IMR-90 (cell line): ENCODE measurements around the gene COL13A1. TPM values are rescaled to one million over a fixed set of nuclear protein-coding genes. Genes with fewer than 3 reads are reported as not detected.

Experiments
- ATAC-seq: fragments of 200-7000 bp; cut with Tn5 transposase; 2 replicates; pipeline ENCODE4 v1.9.1; 2020; ENCODE audit warnings: low read depth, mild to moderate bottlenecking, moderate library complexity
- BruUV-seq: library from RNA; stranded (reverse); fragments of 400-500 nt; replicated peaks from 2 replicates; lab custom pipeline; 2021; lab: Mats Ljungman, UMichigan
- CTCF ChIA-PET: fragments of 300-600 bp; formaldehyde crosslinking; extraction: SDS; loops from one replicate; lab custom pipeline; 2021; ENCODE audit warnings: antibody characterized with exemption; lab: Yijun Ruan, JAX
- POLR2A ChIA-PET: fragments of 300-600 bp; sonication (Branson Sonifier 250); formaldehyde crosslinking; loops from one replicate; lab custom pipeline; 2022; ENCODE audit warnings: antibody characterized with exemption; ENCODE audit not compliant: unreplicated experiment; lab: Charles Lee
- DNase-seq: peaks from one replicate; pipeline ENCODE4 v3.0.0; 2013
- H2AFZ ChIP-seq: replicated peaks from 2 replicates; pipeline ENCODE3; 2013; ENCODE audit warnings: low read length, mild to moderate bottlenecking; ENCODE audit not compliant: poor library complexity
- H2AK5ac ChIP-seq: 2 replicates; pipeline ENCODE4 v1.6.1; 2013; ENCODE audit warnings: low read depth, low read length, inconsistent platforms
- H2AK9ac ChIP-seq: replicated peaks from 2 replicates; pipeline ENCODE3; 2013; ENCODE audit warnings: mild to moderate bottlenecking, low read depth, low read length, moderate library complexity; ENCODE audit not compliant: poor library complexity
- H2BK120ac ChIP-seq: 2 replicates; pipeline ENCODE4 v1.6.1; 2013; ENCODE audit warnings: low read depth, low read length, inconsistent platforms
- H2BK15ac ChIP-seq: 3 replicates; pipeline ENCODE4 v1.6.1; 2013; ENCODE audit warnings: low read depth, low read length, inconsistent platforms
- H2BK20ac ChIP-seq: 2 replicates; pipeline ENCODE4 v1.6.1; 2013; ENCODE audit warnings: low read depth, mild to moderate bottlenecking, inconsistent platforms, low read length, moderate library complexity
- H2BK5ac ChIP-seq: 2 replicates; pipeline ENCODE4 v1.6.1; 2013; ENCODE audit warnings: mild to moderate bottlenecking, low read depth, low read length, inconsistent platforms; ENCODE audit not compliant: poor library complexity, severe bottlenecking
- H3K14ac ChIP-seq: replicated peaks from 2 replicates; pipeline ENCODE4 v1.6.1; 2013; ENCODE audit warnings: low read depth, low read length, inconsistent platforms
- H3K18ac ChIP-seq: 2 replicates; pipeline ENCODE4 v1.6.1; 2013; ENCODE audit warnings: low read depth, low read length, control low read depth
- H3K23ac ChIP-seq: 2 replicates; pipeline ENCODE4 v1.6.1; 2013; ENCODE audit warnings: low read depth, low read length, inconsistent platforms
- H3K27ac ChIP-seq: 2 replicates; pipeline ENCODE4 v1.5.1; 2013; ENCODE audit warnings: mild to moderate bottlenecking, control low read depth, low read length; ENCODE audit not compliant: insufficient read depth
- H3K27me3 ChIP-seq: 2 replicates; pipeline ENCODE4 v1.6.1; 2013; ENCODE audit warnings: low read length; ENCODE audit not compliant: control insufficient read depth, insufficient read depth
- H3K36me3 ChIP-seq: 2 replicates; pipeline ENCODE4 v1.6.1; 2013; ENCODE audit warnings: low read length, mixed read lengths; ENCODE audit not compliant: control insufficient read depth, insufficient read depth
- H3K4ac ChIP-seq: 2 replicates; pipeline ENCODE4 v1.6.1; 2013; ENCODE audit warnings: low read depth, low read length, inconsistent platforms
- H3K4me1 ChIP-seq: 2 replicates; pipeline ENCODE4 v1.6.1; 2013; ENCODE audit warnings: low read length, mixed read lengths; ENCODE audit not compliant: control insufficient read depth, insufficient read depth
- H3K4me2 ChIP-seq: 2 replicates; pipeline ENCODE4 v1.6.1; 2013; ENCODE audit warnings: low read depth, mild to moderate bottlenecking, control low read depth, low read length, moderate library complexity
- H3K4me3 ChIP-seq: 2 replicates; pipeline ENCODE4 v1.5.1; 2013; ENCODE audit warnings: low read depth, mild to moderate bottlenecking, control low read depth, low read length, moderate library complexity; ENCODE audit not compliant: insufficient read depth
- H3K56ac ChIP-seq: 2 replicates; pipeline ENCODE4 v1.6.1; 2013; ENCODE audit warnings: low read length, inconsistent platforms; ENCODE audit not compliant: insufficient read depth; ENCODE audit errors: extremely low read depth
- H3K79me1 ChIP-seq, 2 experiments: 2 replicates each; pipeline ENCODE4 v1.6.1; 2013; ENCODE audit warnings: low read length in 2 of 2, inconsistent platforms in 1 of 2, low read depth in 1 of 2
- H3K9ac ChIP-seq: 2 replicates; pipeline ENCODE4 v1.6.1; 2013; ENCODE audit warnings: low read depth, low read length, control low read depth
- H3K9me1 ChIP-seq: 2 replicates; pipeline ENCODE4 v1.6.1; 2013; ENCODE audit warnings: low read length, inconsistent platforms; ENCODE audit not compliant: insufficient read depth
- H3K9me3 ChIP-seq: 2 replicates; pipeline ENCODE4 v1.6.1; 2013; ENCODE audit warnings: low read length; ENCODE audit not compliant: control insufficient read depth, insufficient read depth
- H4K20me1 ChIP-seq: 2 replicates; pipeline ENCODE4 v1.6.1; 2013; ENCODE audit warnings: low read length, inconsistent platforms; ENCODE audit not compliant: insufficient read depth
- H4K5ac ChIP-seq: 2 replicates; pipeline ENCODE4 v1.6.1; 2013; ENCODE audit warnings: mild to moderate bottlenecking, low read depth, low read length, control low read depth
- H4K8ac ChIP-seq, 2 experiments: 2 replicates each; pipeline ENCODE4 v1.6.1; 2013; ENCODE audit warnings: low read depth in 2 of 2, low read length in 2 of 2, control low read depth in 1 of 2, inconsistent platforms in 1 of 2
- H4K91ac ChIP-seq: 2 replicates; pipeline ENCODE4 v1.6.1; 2013; ENCODE audit warnings: low read depth, low read length, inconsistent platforms; ENCODE audit not compliant: insufficient read depth
- BHLHE40 ChIP-seq: fragments of 150-350 bp; IDR thresholded peaks from 2 replicates; pipeline ENCODE4 v1.6.1; 2016; ENCODE audit warnings: mild to moderate bottlenecking, low read depth, low read length
- CEBPB ChIP-seq: IDR thresholded peaks from 2 replicates; pipeline ENCODE4 v1.6.1; 2012; ENCODE audit warnings: low read depth, low read length, improper control_type of control experiment
- CHD1 ChIP-seq: IDR thresholded peaks from 2 replicates; pipeline ENCODE4 v1.6.1; 2012; ENCODE audit warnings: low read depth, low read length, improper control_type of control experiment
- CTCF ChIP-seq: conservative IDR thresholded peaks from 2 replicates; pipeline ENCODE4 v1.5.1; 2012; ENCODE audit warnings: mild to moderate bottlenecking, low read depth, low read length, improper control_type of control experiment
- FOS ChIP-seq: fragments of 150-350 bp; IDR thresholded peaks from 2 replicates; pipeline ENCODE4 v1.6.1; 2016; ENCODE audit warnings: low read depth, low read length
- MAFK ChIP-seq: IDR thresholded peaks from 2 replicates; pipeline ENCODE4 v1.6.1; 2012; ENCODE audit warnings: low read depth, low read length, improper control_type of control experiment
- MAZ ChIP-seq: IDR thresholded peaks from 2 replicates; pipeline ENCODE4 v1.6.1; 2012; ENCODE audit warnings: low read depth, mild to moderate bottlenecking, low read length, improper control_type of control experiment, moderate library complexity, borderline replicate concordance
- MXI1 ChIP-seq: IDR thresholded peaks from 2 replicates; pipeline ENCODE4 v1.6.1; 2012; ENCODE audit warnings: low read depth, mild to moderate bottlenecking, low read length, moderate library complexity, borderline replicate concordance
- NFE2L2 ChIP-seq: fragments of 150-350 bp; IDR thresholded peaks from 2 replicates; pipeline ENCODE4 v1.6.1; 2016; ENCODE audit warnings: low read depth, mild to moderate bottlenecking, low read length
- POLR2A ChIP-seq: IDR thresholded peaks from 2 replicates; pipeline ENCODE4 v1.6.1; 2012; ENCODE audit warnings: mild to moderate bottlenecking, low read depth, low read length
- RAD21 ChIP-seq: IDR thresholded peaks from 2 replicates; pipeline ENCODE4 v1.6.1; 2012; ENCODE audit warnings: low read length, improper control_type of control experiment
- RCOR1 ChIP-seq: IDR thresholded peaks from 2 replicates; pipeline ENCODE4 v1.6.1; 2012; ENCODE audit warnings: mild to moderate bottlenecking, low read length, improper control_type of control experiment; ENCODE audit not compliant: insufficient replicate concordance
- RFX5 ChIP-seq: IDR thresholded peaks from 2 replicates; pipeline ENCODE4 v1.8.0; 2012; ENCODE audit warnings: low read depth, mild to moderate bottlenecking, low read length, moderate library complexity
- SMC3 ChIP-seq: fragments of 150-350 bp; IDR thresholded peaks from 2 replicates; pipeline ENCODE4 v1.6.1; 2016; ENCODE audit warnings: low read depth, mild to moderate bottlenecking, antibody characterized with exemption, low read length, moderate library complexity
- USF2 ChIP-seq: fragments of 150-350 bp; IDR thresholded peaks from 2 replicates; pipeline ENCODE4 v1.6.1; 2017; ENCODE audit warnings: mild to moderate bottlenecking, antibody characterized with exemption, low read length, low read depth
- whole genome bisulfite sequencing, 2 experiments: methylation state at CpG; one replicate each; pipeline versions ENCODE4 v1.1.5 to v1.1.7; 2013; ENCODE audit warnings: missing lambda C conversion rate in 2 of 2; ENCODE audit not compliant: insufficient read length in 1 of 2; ENCODE audit errors: extremely low coverage in 2 of 2; 5-methylcytosine and 5-hydroxymethylcytosine counted together
- dilution Hi-C: fragments of 300-500 bp; cut with HindIII; formaldehyde crosslinking; loops from one replicate; pipeline ENCODE4 v1.14.3; 2018; ENCODE audit warnings: low sequenced_read_pairs; ENCODE audit not compliant: unreplicated experiment
- in situ Hi-C: fragments of 300-500 bp; cut with MboI; formaldehyde crosslinking; loops from 3 replicates; pipeline ENCODE4 v1.14.3; 2019; ENCODE audit warnings: low sequenced_read_pairs, inconsistent platforms, mixed read lengths
- intact Hi-C: fragments of 100-400 bp; cut with micrococcal nuclease; formaldehyde crosslinking; loops from 2 replicates; pipeline ENCODE4 v1.10.0; 2022
- polyA plus RNA-seq, 3 experiments: library from polyadenylated mRNA; depleted of rRNA; stranded (reverse); fragments of >200 nt; gene quantifications; 2 replicates each; pipeline ENCODE4 v1.2.3, GENCODE V29; 2012; ENCODE audit warnings: low replicate concordance in 1 of 3
- total RNA-seq: library from RNA; depleted of rRNA; stranded (reverse); fragments of >200 nt; gene quantifications from 2 replicates; pipeline ENCODE4 v1.2.3, GENCODE V29; 2012
- TF ChIP-seq, protein P1 (sequence below): fragments of 150-350 bp; IDR thresholded peaks from 2 replicates; pipeline ENCODE4 v1.6.1; 2016; ENCODE audit warnings: low read depth, mild to moderate bottlenecking, low read length, moderate library complexity, borderline replicate concordance

The COL13A1 gene
- total and polyA plus RNA-seq, 2 of the 4 experiments (the other 2 are of a cell fraction) = 12.2 to 31.3 TPM

GRCh38 chr10:69951658-69952057 lies 150.0 kb downstream of the COL13A1 start:
- Histone ChIP-seq H4K20me1 (no peaks in the 10 kb centered on the region), H3K79me1 (no peaks in the 10 kb centered on the region), H2AFZ (no peak overlapping the region), H4K8ac (no peak overlapping the region), H3K18ac (no peak overlapping the region), H3K4me1 (no peaks in the 10 kb centered on the region), H2BK120ac (no peak overlapping the region), H3K23ac (no peak overlapping the region), H3K9me1 (no peaks in the 10 kb centered on the region; the same call in 1 of the 2 replicates), H3K27me3 (no peaks in the 10 kb centered on the region), H3K36me3 (peaks cover 6% of the 10 kb centered on the region; the same call in 1 of the 2 replicates), H3K9me3 (no peaks in the 10 kb centered on the region), H2BK15ac (no peak overlapping the region), H3K14ac (no peak overlapping the region), H2AK5ac (no peak overlapping the region), H3K4me3 (no peak overlapping the region), H3K56ac (no peak overlapping the region), H3K9ac (no peak overlapping the region), H3K27ac (no peak overlapping the region), H3K4ac (no peak overlapping the region), H2AK9ac (no peak overlapping the region), H4K91ac (no peak overlapping the region), H2BK5ac (no peak overlapping the region), H2BK20ac (no peak overlapping the region), H3K4me2 (no peak overlapping the region), H4K5ac (no peak overlapping the region)
- ChIA-PET POLR2A (no interaction called here), CTCF (interaction anchor here (0.7 kb wide), 1 partner anchor 10 kb away, joined by 3 read pairs; no protein-coding TSS in a partner anchor)
- in situ Hi-C loops (no loop called here), dilution Hi-C loops (no loop called here), intact Hi-C loops (no loop called here)
- no peak for ATAC-seq
- DNase-seq = no peak
- TF ChIP-seq SMC3 = no peak
- TF ChIP-seq BHLHE40 = no peak
- no peak for TF ChIP-seq MAFK
- TF ChIP-seq MAZ = no peak
- TF ChIP-seq USF2 = no peak
- no peak for TF ChIP-seq FOS
- TF ChIP-seq, protein P1, sequence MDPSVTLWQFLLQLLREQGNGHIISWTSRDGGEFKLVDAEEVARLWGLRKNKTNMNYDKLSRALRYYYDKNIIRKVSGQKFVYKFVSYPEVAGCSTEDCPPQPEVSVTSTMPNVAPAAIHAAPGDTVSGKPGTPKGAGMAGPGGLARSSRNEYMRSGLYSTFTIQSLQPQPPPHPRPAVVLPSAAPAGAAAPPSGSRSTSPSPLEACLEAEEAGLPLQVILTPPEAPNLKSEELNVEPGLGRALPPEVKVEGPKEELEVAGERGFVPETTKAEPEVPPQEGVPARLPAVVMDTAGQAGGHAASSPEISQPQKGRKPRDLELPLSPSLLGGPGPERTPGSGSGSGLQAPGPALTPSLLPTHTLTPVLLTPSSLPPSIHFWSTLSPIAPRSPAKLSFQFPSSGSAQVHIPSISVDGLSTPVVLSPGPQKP = no peak
- no peak for TF ChIP-seq POLR2A
- no peak for TF ChIP-seq NFE2L2
- no peak for TF ChIP-seq RCOR1
- no peak for TF ChIP-seq RAD21
- no peak for TF ChIP-seq RFX5
- TF ChIP-seq CEBPB = no peak
- TF ChIP-seq CHD1 = no peak
- TF ChIP-seq CTCF = no peak
- no peak for TF ChIP-seq MXI1
- BruUV-seq = no TSS peak
- no CpG with 5 or more reads among the region's 3 CpGs for WGBS, 2 experiments
